SKM-1 treated with dmso at 0.1 percent for 144 hours (cell line): ENCODE measurements around the gene PLIN5.

Experiments used
- DNase-seq: peaks from one replicate; lab custom pipeline; 2025; ENCODE audit not compliant: unreplicated experiment; lab: John Stamatoyannopoulos, UW

Gene PLIN5

DNA sequence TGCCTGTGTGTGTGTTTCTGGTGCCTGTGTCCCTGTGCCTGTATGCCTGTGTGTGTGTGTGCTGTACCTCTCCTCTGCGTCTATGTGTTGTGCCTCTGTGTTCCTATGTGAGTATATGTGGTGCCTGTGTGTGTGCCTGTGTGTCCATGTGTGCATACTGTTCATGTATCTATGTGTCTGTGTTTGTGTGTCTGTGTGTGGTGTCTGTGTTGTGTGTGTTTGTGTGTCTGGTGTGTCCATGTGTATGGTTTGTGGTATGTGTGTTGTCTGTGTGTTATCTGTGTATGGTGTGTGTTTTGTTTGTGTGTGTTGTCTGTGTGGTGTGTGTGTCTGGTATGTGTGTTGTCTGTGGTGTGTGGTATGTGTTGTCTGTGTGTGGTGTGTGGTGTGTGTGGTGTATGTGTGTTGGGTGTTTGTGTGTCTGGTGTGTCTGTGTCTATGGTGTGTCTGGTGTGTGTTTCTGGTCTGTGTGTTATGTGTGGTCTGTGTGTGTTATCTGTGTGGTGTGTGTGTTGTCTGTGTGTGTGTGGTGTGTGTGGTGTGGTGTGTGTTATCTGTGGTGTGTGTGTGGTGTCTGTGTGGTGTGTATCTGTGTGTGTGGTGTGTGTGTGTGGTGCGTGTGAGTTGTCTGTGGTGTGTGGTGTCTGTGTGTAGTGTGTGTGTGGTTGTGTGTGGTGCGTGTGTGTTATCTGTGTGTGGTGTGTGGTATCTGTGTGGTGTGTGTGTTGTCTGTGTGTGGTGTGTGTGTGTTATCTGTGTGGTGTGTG, 42.5 kb downstream of the PLIN5 start:
- DNase-seq, result no peak

DNA sequence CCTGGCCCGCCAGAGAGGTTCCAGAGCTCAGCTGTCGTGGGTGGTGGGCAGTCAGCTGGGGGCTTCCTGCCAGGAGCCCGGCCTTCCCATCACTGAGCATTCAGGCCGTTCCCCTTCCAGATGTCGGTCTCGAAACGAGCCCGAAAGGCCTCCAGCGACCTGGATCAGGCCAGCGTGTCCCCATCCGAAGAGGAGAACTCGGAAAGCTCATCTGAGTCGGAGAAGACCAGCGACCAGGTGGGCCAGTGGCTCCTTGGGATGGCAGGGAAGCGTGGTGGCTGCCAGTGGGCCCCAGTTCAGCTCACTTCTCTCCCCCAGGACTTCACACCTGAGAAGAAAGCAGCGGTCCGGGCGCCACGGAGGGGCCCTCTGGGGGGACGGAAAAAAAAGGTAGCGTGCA, 43.6 kb downstream of the PLIN5 start:
- no peak for DNase-seq

DNA sequence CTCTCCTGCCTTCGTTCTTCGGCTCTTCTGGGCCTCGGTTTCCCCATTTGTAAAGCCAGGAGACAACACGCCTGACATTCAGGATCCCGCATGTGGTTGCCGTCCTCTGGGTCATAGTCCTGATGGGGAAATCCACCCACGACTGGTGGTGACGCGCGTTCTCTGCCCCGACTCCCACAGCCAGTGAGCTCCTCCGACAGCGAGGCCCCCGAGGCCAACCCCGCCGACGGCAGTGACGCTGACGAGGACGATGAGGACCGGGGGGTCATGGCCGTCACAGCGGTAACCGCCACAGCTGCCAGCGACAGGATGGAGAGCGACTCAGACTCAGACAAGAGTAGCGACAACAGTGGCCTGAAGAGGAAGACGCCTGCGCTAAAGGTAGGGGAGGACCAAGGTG, 46.5 kb downstream of the PLIN5 start:
- no peak for DNase-seq

DNA sequence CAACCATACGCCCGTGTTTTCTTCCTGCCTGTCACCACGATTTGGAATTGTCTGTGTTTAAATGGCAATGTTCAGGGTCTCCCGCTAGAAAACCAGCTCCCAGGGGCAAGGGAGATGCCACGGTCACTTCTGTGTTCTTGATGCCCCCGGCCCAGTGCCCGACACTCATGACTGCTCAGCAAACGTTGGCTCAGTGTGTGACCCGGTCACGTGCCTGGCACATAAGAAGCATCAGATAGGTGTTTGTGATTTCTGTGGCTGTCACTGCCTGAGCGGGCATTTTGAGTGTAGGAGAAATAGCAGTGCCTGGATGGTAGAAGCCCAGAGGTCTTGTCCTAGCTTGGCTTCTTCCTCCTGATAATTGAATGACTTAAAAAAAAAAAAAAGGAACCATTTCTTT, 47.5 kb downstream of the PLIN5 start:
- DNase-seq, result no peak

DNA sequence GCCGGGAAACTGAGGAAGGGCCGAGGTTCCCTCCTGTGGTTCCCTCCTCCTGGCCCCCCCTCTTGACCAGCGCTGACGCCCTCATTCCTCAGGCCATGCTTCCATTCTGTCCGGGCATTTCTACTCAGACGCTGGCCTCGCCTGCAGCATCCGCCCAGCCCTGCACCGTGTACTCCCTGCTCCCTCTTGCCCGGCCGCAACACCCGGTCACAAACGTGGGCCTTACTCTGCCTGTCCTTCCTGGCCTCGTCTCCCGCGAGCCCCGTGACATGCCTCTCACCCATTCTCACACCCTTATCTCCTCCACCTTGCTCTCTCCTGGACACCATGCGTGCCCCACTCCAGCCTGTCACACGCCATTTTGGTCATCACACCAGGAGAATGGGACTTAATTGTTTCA, 51.6 kb downstream of the PLIN5 start:
- DNase-seq, result no peak

GRCh38 chr19:4482721-4483364, 52.2 kb downstream of the PLIN5 start:
- DNase-seq, result no peak

DNA sequence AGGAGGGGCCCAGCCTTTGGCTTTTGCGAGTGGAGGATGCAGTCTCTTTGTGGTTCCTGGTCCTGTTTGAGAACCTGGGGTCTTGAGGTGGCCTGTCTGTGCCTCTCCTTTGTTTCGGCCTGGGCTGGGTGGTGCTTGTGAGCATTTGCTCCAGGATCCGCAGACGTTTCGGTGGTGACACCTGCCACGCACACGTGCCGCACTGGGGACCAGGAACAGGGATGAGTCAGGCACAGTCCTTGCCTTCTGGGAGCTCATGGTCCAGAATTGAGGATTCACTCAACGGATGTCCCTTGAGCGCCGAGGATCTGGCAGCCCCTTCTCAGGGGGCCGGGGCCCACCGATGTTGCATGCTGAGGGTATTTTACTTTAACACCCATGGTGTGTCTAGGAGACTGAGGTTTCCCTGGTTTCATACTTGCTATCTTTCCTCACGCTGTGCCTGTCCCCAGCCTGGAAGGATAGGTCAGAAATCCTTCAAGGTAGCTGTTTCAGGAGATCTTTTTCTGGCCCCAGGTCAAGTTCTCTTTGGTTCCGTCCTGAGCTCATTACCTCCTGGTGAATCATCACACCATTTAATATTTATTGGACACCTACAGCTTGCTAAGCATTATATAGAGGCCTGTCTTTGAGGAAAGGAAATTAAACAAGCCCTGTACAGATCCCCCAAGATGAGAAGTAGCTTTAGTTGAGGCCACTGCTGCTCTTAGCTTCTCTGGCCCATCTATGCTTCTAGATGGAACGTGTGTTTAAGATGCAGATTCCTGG, 57.8 kb downstream of the PLIN5 start:
- DNase-seq, result no peak

DNA sequence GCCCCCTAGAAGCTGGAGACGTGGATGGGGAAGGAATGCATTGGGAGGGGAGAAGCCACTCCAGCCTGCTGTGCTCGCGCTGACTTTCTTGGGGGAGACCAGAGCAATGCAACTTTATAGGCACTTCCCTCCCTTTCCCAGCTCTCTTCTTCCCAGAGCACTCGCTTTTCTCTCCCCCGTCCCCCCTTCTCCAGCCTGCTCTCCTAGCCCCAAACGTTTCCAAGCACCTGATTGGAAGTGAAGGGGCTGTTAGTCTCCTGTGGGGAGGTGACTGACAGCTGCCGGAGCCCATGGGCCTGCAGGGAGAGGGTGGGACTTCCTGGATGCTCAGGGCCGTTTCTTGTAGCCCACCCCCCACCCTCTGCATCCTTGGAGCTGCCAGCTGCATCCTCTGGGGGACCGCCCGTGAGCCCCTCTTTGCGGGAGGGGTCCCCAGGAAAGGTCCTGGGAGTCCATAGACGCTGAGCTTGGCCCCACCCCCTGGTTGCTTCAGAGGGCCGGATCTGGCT, 60.5 kb downstream of the PLIN5 start:
- DNase-seq, result no peak

DNA sequence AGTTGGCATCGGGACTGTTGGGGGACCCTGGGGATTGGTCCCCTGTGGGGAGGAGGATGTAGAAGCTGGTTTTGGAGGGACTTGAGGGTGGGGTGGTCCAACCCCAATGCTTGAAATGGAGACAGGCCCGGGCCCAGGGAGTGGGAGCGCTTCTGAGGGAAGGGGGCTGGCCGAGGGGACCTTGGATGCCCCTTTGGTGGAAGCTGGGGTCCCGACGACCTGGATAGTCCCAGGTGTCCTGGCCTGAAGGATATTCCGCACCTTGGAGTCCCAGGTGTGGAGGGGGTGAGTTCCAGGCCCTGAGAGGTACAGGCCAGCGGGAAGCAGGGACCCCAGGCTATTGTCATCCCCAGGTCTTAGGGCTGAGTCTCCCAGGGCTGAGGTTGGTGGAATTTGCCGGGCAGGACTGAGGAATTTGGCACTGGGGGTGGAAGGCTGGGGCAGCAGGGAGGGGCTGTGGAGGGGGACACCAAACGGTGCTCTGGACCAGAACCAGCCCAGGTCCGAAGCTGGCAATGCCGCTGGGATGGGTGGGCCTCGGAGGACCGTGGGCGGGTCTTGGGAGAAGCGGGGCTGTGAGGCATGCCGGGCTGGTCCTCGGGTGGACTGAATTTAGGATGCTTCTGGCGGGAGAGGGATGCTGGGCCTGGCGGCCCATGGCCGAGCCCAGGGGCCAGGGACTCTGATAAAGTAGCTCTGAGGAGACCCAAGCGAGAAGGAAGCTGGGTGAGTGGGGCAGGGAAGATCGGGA, 61.1 kb downstream of the PLIN5 start:
- DNase-seq, result no peak

- no peak for DNase-seq
Observed at GRCh38 chr19:4473011-4473762, 61.8 kb downstream of the PLIN5 start.
